ENCODE results near the gene RFX4. TPM values are rescaled to one million over a fixed set of nuclear protein-coding genes. Genes with fewer than 3 reads are reported as not detected.

The RFX4 gene
- total and polyA plus RNA-seq, 2 of the 13 experiments (the other 11 are each of a cell fraction or from before 2014, with no cell fraction given) = not detected

DNA sequence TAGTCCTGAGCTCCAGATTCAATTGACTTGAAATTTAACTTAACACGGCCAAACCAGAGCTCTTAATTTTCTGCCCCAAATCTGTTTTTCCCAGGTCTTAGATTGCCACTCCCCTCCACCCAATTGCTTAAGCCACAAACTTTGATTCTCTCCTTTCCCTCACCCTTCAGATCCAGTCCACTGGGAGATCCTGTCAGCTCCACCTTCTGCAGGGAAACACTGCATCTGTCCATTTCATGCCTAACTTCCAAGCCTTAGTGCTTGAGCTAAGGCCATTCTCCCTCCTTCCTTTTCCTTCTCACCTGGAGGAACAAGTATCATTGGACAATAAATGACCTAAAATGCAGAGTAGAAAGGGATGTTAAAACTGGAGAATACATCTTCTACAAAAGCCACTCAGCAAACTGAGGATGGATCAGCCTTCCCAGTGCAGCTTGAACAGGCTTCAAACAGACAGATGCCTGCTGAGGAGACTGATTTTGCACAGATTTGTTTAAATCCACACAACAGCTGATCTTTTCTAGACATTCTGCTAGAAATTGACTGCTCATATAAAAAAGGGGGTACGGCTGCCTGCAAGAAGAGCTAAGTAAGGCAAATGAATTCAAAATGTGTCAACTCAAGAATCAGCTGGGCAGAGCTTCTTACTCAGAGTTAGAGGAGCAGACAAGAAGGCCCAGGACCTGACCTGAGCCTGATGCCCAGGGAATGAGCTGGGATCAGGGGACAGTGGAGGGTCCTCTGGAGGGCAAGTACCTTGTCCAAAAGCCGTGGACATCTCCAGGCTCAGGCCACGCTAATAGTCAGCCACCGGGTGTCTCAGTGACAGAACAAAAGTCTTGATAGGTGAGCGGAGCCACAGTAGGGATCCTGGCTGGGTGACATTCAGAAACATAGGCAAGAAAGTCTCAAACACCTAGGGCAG, 110.4 kb downstream of the RFX4 start (continued):
- no peak for TF ChIP-seq ZNF510 (CRISPR knock-in tag; IDR thresholded peaks at IDR 0.05; ENCODE audit: low read depth)

DNA sequence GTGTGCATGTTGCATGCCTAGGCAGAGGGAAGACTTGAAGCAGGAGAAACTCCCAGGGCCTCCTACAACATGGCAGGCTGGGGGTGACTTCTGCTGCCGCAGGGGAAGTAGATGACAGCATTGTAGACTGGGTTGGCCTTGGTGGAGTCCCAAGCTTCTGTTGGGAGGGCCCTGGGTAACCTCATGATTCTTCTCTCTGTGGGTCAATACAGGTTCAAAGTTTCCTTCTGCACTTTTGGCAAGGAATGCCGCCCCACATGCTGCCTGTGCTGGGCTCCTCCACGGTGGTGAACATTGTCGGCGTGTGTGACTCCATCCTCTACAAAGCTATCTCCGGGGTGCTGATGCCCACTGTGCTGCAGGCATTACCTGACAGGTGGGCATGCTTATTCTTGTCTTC, 113.3 kb downstream of the RFX4 start:
- intact Hi-C loops (cut with micrococcal nuclease; ENCODE audit: unreplicated experiment) = no loop called here
- no peak overlapping the region for H3K4me3 ChIP-seq (replicated peaks in 1 of 3; ENCODE audit: insufficient read depth in 1 of 3, low read depth in 2 of 3, low read length in 3 of 3)
- no peaks in the 10 kb centered on the region for H3K79me2 ChIP-seq (ENCODE audit: insufficient read depth, low read length)
- H3K27me3 ChIP-seq (ENCODE audit: control insufficient read depth in 1 of 2, insufficient read depth in 2 of 2, low read length in 2 of 2) = peaks cover 0 to 6% of the 10 kb centered on the region in 2 experiments; a peak in 1 of 5 replicates
- no peak overlapping the region for H3K4me2 ChIP-seq (ENCODE audit: low read depth, low read length)
- H4K20me1 ChIP-seq (ENCODE audit: insufficient read depth, low read length) = no peaks in the 10 kb centered on the region
- H3K27ac ChIP-seq (ENCODE audit: extremely low read length, insufficient read depth, low read length) = no peak overlapping the region
- TF ChIP-seq ZBTB25 (CRISPR knock-in tag; IDR thresholded peaks at IDR 0.05) = no peak
- no peak for TF ChIP-seq NR1H2 (CRISPR knock-in tag; IDR thresholded peaks at IDR 0.05; ENCODE audit: borderline replicate concordance, low read depth)
- CTCF ChIA-PET (ENCODE audit: low intra/inter-chr PET ratio, low total read pairs) = no interaction called here
- in situ Hi-C loops (cut with HindIII; ENCODE audit: extremely low pct_ligation_motif_present, low pct_unique_long_range_greater_than_20kb) = no loop called here
- no peaks in the 10 kb centered on the region for H3K36me3 ChIP-seq (replicated peaks in 1 of 2; ENCODE audit: control insufficient read depth in 1 of 2, insufficient read depth in 2 of 2, low read length in 2 of 2)
- POLR2A ChIA-PET = no interaction called here
- BruUV-seq (replicated peaks) = no TSS peak
- WGBS (ENCODE audit: low lambda C conversion rate) = 29% methylated on average over 5 of the region's 6 CpGs
- FAIRE-seq = no peak
- H3K9ac ChIP-seq (ENCODE audit: insufficient read depth, low read depth, low read length) = no peak overlapping the region
- H3K4me1 ChIP-seq (ENCODE audit: insufficient read depth, low read length) = no peaks in the 10 kb centered on the region
- no peak; the same call in 2 of the 3 replicates for ATAC-seq
- H3K9me3 ChIP-seq (ENCODE audit: low read length) = peaks cover 4% of the 10 kb centered on the region; the same call in 1 of the 2 replicates
- DNase-seq (ENCODE audit: low spot score) = no peak
- no peak overlapping the region for H2AFZ ChIP-seq (ENCODE audit: low read length)
